Activated CD8-positive, alpha-beta T cell treated with anti-CD3 and anti-CD28 coated beads for 36 hours (primary cell): ENCODE results near the gene MAST3. TPM values are rescaled to one million over a fixed set of nuclear protein-coding genes. Genes with fewer than 3 reads are reported as not detected.

Experiments used
- ATAC-seq: fragments of 200-7000 bp; cut with Tn5 transposase; one replicate; pipeline ENCODE4 v1.10.0; 2021; ENCODE audit warnings: mild to moderate bottlenecking, moderate library complexity
- CTCF ChIA-PET: fragments of 350-600 bp; sonication (Branson Sonifier 250); formaldehyde crosslinking; loops from one replicate; lab custom pipeline; 2021; ENCODE audit warnings: antibody characterized with exemption; lab: Charles Lee
- POLR2A ChIA-PET: fragments of 350-600 bp; sonication (Branson Sonifier 250); formaldehyde crosslinking; loops from one replicate; lab custom pipeline; 2021; ENCODE audit warnings: antibody characterized with exemption; lab: Charles Lee
- DNase-seq: peaks from one replicate; pipeline ENCODE4 v3.0.0-alpha.2; 2020
- H3K27ac Mint-ChIP-seq: one replicate; pipeline ENCODE4 v1.8.0; 2021; ENCODE audit warnings: mild to moderate bottlenecking, mixed read lengths
- H3K27me3 Mint-ChIP-seq: one replicate; pipeline ENCODE4 v1.8.0; 2021; ENCODE audit warnings: mixed read lengths
- H3K36me3 Mint-ChIP-seq: one replicate; pipeline ENCODE4 v1.8.0; 2021; ENCODE audit warnings: low read depth, mixed read lengths
- H3K4me1 Mint-ChIP-seq: one replicate; pipeline ENCODE4 v1.8.0; 2021; ENCODE audit warnings: low read depth, mixed read lengths
- H3K4me3 Mint-ChIP-seq: one replicate; pipeline ENCODE4 v1.8.0; 2021; ENCODE audit warnings: mild to moderate bottlenecking, moderate library complexity, mixed read lengths
- H3K9me3 Mint-ChIP-seq: one replicate; pipeline ENCODE4 v1.8.0; 2021; ENCODE audit warnings: mixed read lengths
- intact Hi-C: fragments of 100-400 bp; cut with micrococcal nuclease; formaldehyde crosslinking; loops from one replicate; pipeline ENCODE4 v1.10.0; 2022
- total RNA-seq, 2 experiments: library from RNA; stranded (reverse); gene quantifications; one replicate each; pipeline ENCODE4 v1.2.3, GENCODE V29; 2021
- TF ChIP-seq, protein P1 (sequence below): fragments of 200-600 bp; IDR thresholded peaks from one replicate; pipeline ENCODE4 v1.8.0; 2022; ENCODE audit warnings: antibody characterized with exemption, mild to moderate bottlenecking

Gene MAST3
- total RNA-seq, 2 experiments from 2014 or later, result 23.1 to 23.3 TPM

DNA sequence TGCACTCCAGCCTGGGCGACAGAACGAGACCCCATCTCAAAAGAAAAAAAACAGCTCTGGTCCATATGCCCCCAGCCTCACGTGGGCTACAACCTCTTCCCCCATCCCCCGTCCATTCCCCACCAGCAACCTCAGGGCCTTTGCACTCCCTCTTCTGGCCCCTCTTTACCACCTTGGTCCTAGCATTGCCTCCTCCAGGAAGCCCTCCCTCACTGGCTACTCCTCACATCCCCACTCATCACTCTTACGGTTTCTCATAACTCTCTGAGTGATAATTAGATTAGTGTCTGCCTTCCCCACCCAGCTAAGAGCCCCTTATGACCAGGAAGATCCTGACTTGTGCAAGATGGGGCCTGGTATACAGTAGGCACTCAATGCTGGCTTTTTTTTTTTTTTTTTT lies 41.6 kb upstream of the MAST3 start:
- Mint-ChIP-seq H3K4me1 (peaks cover 18% of the 10 kb centered on the region), H3K36me3 (no peaks in the 10 kb centered on the region), H3K9me3 (no peaks in the 10 kb centered on the region), H3K27me3 (no peaks in the 10 kb centered on the region), H3K4me3 (no peak overlapping the region), H3K27ac (no peak overlapping the region)
- intact Hi-C loops, result no loop called here
- no peak for DNase-seq
- no peak for ATAC-seq
- ChIA-PET POLR2A (interaction anchor here (0.7 to 4.7 kb wide), 5 partner anchors 48 to 1908 kb away, joined by 3 to 24 read pairs (median 3); partner anchors contain the start of gene ARRDC2), CTCF (interaction anchor here (1.1 to 7.6 kb wide), 3 partner anchors 12 to 47 kb away, joined by 3 to 151 read pairs (median 15); partner anchors contain the start of gene ARRDC2)
- TF ChIP-seq, protein P1, sequence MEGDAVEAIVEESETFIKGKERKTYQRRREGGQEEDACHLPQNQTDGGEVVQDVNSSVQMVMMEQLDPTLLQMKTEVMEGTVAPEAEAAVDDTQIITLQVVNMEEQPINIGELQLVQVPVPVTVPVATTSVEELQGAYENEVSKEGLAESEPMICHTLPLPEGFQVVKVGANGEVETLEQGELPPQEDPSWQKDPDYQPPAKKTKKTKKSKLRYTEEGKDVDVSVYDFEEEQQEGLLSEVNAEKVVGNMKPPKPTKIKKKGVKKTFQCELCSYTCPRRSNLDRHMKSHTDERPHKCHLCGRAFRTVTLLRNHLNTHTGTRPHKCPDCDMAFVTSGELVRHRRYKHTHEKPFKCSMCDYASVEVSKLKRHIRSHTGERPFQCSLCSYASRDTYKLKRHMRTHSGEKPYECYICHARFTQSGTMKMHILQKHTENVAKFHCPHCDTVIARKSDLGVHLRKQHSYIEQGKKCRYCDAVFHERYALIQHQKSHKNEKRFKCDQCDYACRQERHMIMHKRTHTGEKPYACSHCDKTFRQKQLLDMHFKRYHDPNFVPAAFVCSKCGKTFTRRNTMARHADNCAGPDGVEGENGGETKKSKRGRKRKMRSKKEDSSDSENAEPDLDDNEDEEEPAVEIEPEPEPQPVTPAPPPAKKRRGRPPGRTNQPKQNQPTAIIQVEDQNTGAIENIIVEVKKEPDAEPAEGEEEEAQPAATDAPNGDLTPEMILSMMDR, result no peak

DNA sequence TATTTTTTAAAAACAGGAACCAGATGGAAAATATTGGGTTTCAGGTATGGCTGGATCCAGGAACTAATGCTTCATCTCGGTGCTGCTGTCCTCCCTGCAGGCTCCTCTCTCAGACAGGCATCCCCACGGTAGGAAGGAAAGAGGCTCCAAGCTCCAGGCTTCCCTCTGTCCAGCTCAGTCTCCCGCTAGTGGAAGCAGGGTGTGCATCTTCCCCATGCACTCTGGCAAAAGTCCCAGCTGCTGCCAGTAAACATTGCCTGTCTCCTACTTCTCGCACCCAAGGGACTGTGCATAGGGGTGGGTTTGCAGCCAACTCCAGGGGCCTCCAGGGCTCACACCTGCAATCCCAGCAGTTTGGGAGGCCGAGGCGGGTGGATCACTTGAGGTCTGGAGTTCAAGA lies 40.0 kb upstream of the MAST3 start:
- no peaks in the 10 kb centered on the region for H3K36me3 Mint-ChIP-seq
- H3K27me3 Mint-ChIP-seq, result no peaks in the 10 kb centered on the region
- intact Hi-C loops, result no loop called here
- ATAC-seq (no peak), DNase-seq (no peak)
- no peaks in the 10 kb centered on the region for H3K9me3 Mint-ChIP-seq
- ChIA-PET POLR2A (interaction anchor here (4.7 kb wide), 1 partner anchor 50 kb away, joined by 24 read pairs; the partner anchor contains the start of gene ARRDC2), CTCF (interaction anchor here (0.8 to 7.6 kb wide), 17 partner anchors 13 to 119 kb away, joined by 3 to 151 read pairs (median 4); partner anchors contain the start of genes ARRDC2 and IL12RB1)
- H3K4me1 Mint-ChIP-seq, result peaks cover 18% of the 10 kb centered on the region
- no peak overlapping the region for H3K4me3 Mint-ChIP-seq
- no peak overlapping the region for H3K27ac Mint-ChIP-seq
- TF ChIP-seq, protein P1, result no peak

DNA sequence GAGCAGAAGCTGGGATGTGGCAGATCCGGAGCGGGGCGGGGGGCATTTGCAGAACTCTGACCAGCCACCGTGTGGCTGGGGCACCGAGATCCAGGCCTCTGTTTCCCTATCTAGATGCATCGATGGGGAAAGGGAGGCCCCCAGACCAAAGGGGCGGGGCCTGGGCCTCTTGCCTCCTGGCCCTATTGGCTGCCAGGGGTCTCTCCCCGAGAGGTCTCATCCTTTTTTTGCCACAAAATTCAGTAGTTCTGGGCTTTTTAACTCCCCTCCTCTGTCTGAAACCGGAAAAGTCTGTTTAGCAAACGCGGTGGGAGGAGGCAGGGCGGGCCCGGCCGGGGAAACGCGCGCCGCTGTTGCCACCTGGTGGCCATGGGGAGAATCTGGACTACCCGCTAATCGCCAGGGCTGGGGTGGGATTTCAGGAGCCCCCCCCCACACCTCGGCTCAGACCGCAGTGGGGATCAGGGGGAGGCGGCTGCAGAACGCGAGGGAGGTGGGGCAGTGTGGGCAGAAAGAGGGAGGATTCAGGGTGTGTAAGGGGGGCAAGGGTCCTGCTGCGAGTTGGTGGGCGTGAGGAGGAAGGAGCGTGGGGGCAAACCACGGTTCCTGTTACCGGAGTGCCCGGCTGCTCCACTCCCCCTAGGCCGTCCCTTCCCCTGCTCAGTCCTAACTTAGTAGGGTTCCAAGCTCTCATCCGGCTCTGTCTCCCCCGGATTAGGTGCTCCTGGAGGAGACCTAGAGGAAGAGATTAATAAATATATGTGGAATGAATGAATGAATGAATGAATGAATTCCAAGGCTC lies 39.2 kb upstream of the MAST3 start:
- ChIA-PET POLR2A (interaction anchor here (1.7 to 4.7 kb wide), 2 partner anchors 13 to 51 kb away, joined by 6 to 24 read pairs; partner anchors contain the start of gene ARRDC2), CTCF (interaction anchor here (0.7 to 7.6 kb wide), 26 partner anchors 11 to 271 kb away, joined by 3 to 151 read pairs (median 4); partner anchors contain the start of genes ARRDC2 and IL12RB1)
- Mint-ChIP-seq H3K4me1 (peaks cover 16% of the 10 kb centered on the region), H3K4me3 (no peak overlapping the region), H3K36me3 (peaks cover 2% of the 10 kb centered on the region), H3K27me3 (no peaks in the 10 kb centered on the region), H3K27ac (peak overlapping the region; percentile 41), H3K9me3 (no peaks in the 10 kb centered on the region)
- TF ChIP-seq, protein P1, result peak; percentile 99
- intact Hi-C loops, result loop anchor here (1.0 kb wide), 1 partner anchor 51 kb away; no protein-coding TSS in a partner anchor
- ATAC-seq, result peak; percentile 94
- DNase-seq, result peak; percentile 83

DNA sequence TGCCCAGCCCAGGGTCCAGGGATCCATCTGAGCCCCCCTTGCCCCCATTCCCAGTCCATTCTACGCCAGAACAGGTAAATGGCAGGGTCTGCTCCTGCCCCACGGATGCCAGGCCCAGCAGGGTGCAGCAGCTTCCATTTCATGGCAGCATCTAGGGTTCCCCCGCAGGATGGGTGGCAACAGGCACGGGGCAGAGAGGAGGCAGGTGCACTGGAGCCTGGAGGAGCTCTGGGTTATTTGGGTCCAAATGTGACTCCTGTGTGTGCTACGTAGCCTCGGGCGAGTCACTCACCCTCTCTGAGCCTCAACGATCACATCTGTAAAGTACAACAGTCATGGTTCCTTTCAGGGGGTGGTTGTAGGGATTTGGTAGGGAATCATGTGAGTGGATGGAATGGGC lies 38.3 kb upstream of the MAST3 start:
- ATAC-seq (no peak), DNase-seq (peak; percentile 16)
- CTCF ChIA-PET, result interaction anchor here (0.7 to 7.6 kb wide), 12 partner anchors 12 to 270 kb away, joined by 3 to 151 read pairs (median 4); partner anchors contain the start of gene ARRDC2
- Mint-ChIP-seq H3K4me1 (peaks cover 11% of the 10 kb centered on the region), H3K27me3 (no peaks in the 10 kb centered on the region), H3K36me3 (peaks cover 4% of the 10 kb centered on the region), H3K27ac (no peak overlapping the region), H3K9me3 (no peaks in the 10 kb centered on the region), H3K4me3 (no peak overlapping the region)
- POLR2A ChIA-PET, result interaction anchor here (1.7 to 4.7 kb wide), 2 partner anchors 14 to 51 kb away, joined by 6 to 24 read pairs; partner anchors contain the start of gene ARRDC2
- TF ChIP-seq, protein P1, result no peak
- intact Hi-C loops, result no loop called here
